Breast epithelium (tissue), 3 donors: ENCODE data around the gene ZNF501.

Experiments used
- CTCF ChIP-seq, 3 donors: fragments of 450-650 bp; IDR thresholded peaks; one replicate each; pipeline ENCODE4 v1.5.1; 2016 to 2017; ENCODE audit warnings: antibody characterized with exemption in 3 of 3, mild to moderate bottlenecking in 3 of 3, moderate library complexity in 3 of 3
- POLR2A ChIP-seq: fragments of 450-650 bp; IDR thresholded peaks from one replicate; pipeline ENCODE4 v1.6.1; 2016; ENCODE audit warnings: antibody characterized with exemption, mild to moderate bottlenecking, moderate library complexity
- POLR2AphosphoS5 ChIP-seq, 3 donors: sonication (generic); formaldehyde crosslinking; IDR thresholded peaks; one replicate each; pipeline ENCODE4 v1.6.1; 2017; ENCODE audit warnings: antibody characterized with exemption in 3 of 3

GRCh38 chr3:44762690-44763089 lies 33.3 kb downstream of the ZNF501 start:
- no peak for TF ChIP-seq CTCF (IDR thresholded peaks at IDR 0.05)
- TF ChIP-seq POLR2AphosphoS5 (IDR thresholded peaks at IDR 0.05), result no peak
- TF ChIP-seq POLR2A, result no peak
